OCI-LY7 (cell line): ENCODE results near the gene PHGDH.

Experiments
- EZH2phosphoT487 ChIP-seq: fragments of 200-600 bp; sonication (generic); IDR thresholded peaks from 2 replicates; pipeline ENCODE4 v1.6.1; 2018; ENCODE audit warnings: low read depth, borderline replicate concordance, mild to moderate bottlenecking, mixed run types, antibody characterized with exemption, low read length, moderate library complexity, mixed read lengths
- TF ChIP-seq, protein P1 (sequence below): fragments of 200-600 bp; sonication (generic); conservative IDR thresholded peaks from 2 replicates; pipeline ENCODE4 v1.5.1; 2014; ENCODE audit warnings: mild to moderate bottlenecking, antibody characterized with exemption, low read length, moderate library complexity, mixed read lengths

DNA sequence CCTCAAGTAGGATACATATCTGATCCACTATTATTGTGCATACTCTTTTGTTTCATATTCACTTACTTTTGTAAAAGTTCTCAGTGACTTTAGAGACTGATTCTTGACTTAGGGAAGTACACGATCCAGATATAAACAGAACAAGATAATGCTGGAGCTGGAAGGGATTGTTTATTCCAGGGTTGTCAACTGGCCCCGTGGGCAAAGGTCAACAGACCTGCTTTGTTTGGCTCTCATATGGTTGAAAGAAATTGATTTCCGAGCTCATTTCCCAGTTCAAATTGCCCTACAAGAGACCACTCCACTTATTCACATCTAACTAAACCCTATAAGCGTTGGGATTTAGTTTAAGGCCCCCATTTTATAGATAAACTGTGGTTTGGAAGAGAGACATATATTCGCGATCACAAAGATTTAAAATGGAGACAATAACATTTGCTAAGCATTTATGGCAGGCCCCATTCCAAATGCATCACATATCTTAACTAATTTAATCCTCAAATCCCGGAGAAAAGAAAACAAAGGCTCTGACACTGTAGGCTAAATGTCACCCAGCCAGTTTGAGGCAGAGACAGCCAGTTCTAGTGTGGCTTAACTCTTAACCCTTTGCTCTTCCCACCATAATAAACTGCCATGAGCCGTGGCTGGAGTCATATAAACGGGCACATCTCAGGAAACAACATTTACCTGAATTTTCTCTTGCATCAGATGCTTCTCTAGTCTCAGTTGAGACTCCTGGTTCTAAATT is 78.9 kb downstream of the PHGDH start:
- TF ChIP-seq, protein P1, sequence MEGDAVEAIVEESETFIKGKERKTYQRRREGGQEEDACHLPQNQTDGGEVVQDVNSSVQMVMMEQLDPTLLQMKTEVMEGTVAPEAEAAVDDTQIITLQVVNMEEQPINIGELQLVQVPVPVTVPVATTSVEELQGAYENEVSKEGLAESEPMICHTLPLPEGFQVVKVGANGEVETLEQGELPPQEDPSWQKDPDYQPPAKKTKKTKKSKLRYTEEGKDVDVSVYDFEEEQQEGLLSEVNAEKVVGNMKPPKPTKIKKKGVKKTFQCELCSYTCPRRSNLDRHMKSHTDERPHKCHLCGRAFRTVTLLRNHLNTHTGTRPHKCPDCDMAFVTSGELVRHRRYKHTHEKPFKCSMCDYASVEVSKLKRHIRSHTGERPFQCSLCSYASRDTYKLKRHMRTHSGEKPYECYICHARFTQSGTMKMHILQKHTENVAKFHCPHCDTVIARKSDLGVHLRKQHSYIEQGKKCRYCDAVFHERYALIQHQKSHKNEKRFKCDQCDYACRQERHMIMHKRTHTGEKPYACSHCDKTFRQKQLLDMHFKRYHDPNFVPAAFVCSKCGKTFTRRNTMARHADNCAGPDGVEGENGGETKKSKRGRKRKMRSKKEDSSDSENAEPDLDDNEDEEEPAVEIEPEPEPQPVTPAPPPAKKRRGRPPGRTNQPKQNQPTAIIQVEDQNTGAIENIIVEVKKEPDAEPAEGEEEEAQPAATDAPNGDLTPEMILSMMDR = no peak
- no peak for TF ChIP-seq EZH2phosphoT487
